ENCODE measurements around the gene NPR2. TPM values are rescaled to one million over a fixed set of nuclear protein-coding genes. Genes with fewer than 3 reads are reported as not detected.

NPR2 gene
- total RNA-seq, 2 donors from 2014 or later = 21.1 to 24.3 TPM

GRCh38 chr9:35818341-35818740, 26.9 kb downstream of the NPR2 start:
- no peak for ATAC-seq
- intact Hi-C loops (cut with DNase I) = no loop called here
- DNase-seq = no peak

GRCh38 chr9:35820076-35820475, 28.7 kb downstream of the NPR2 start:
- ATAC-seq (no peak), DNase-seq (no peak)
- intact Hi-C loops (cut with DNase I) = no loop called here

- ATAC-seq (no peak), DNase-seq (no peak)
- intact Hi-C loops (cut with DNase I) = no loop called here
Observed at GRCh38 chr9:35822926-35823325, 31.5 kb downstream of the NPR2 start.

GRCh38 chr9:35826071-35826701, 34.8 kb downstream of the NPR2 start:
- peak; percentile 25 to 48 for ATAC-seq
- intact Hi-C loops (cut with DNase I) = loop anchor here (2.0 to 5.0 kb wide), 3 partner anchors 34 to 57 kb away; partner anchors contain the start of gene NPR2 (in 1 of the 2)
- peak; percentile 40 for DNase-seq

- intact Hi-C loops (cut with DNase I) = loop anchor here (2.0 to 5.0 kb wide), 3 partner anchors 35 to 55 kb away; partner anchors contain the start of gene NPR2 (in 1 of the 2)
- no peak for ATAC-seq
- DNase-seq = no peak
Observed at GRCh38 chr9:35827486-35827885, 36.1 kb downstream of the NPR2 start.

- ATAC-seq (no peak), DNase-seq (peak; percentile 51)
- intact Hi-C loops (cut with DNase I) = loop anchor here (2.0 to 5.0 kb wide), 3 partner anchors 14 to 54 kb away; partner anchors contain the start of genes HINT2 (in 1 of the 2) and NPR2 (in 1 of the 2)
Observed at GRCh38 chr9:35828716-35829083, 37.3 kb downstream of the NPR2 start, which contains the start of gene FAM221B. TSS of gene FAM221B (minus strand) at chr9:35828732. CDS start at chr9:35826161, 2,571 bp downstream.

- peak; percentile 99 for DNase-seq
- intact Hi-C loops (cut with DNase I) = loop anchor here (2.0 to 5.0 kb wide), 3 partner anchors 14 to 53 kb away; partner anchors contain the start of genes HINT2 (in 1 of the 2) and NPR2 (in 1 of the 2)
- peak; percentile 94 to 95 for ATAC-seq
Observed at GRCh38 chr9:35829084-35829763, 37.8 kb downstream of the NPR2 start, which contains the start of gene TMEM8B. TSS of gene TMEM8B (plus strand) at chr9:35829228. CDS start at chr9:35829448, 220 bp downstream.

GRCh38 chr9:35829764-35830096, 38.3 kb downstream of the NPR2 start:
- intact Hi-C loops (cut with DNase I) = loop anchor here (2.0 to 5.0 kb wide), 3 partner anchors 15 to 53 kb away; partner anchors contain the start of genes HINT2 (in 1 of the 2) and NPR2 (in 1 of the 2)
- ATAC-seq = no peak

GRCh38 chr9:35831040-35831439, 39.6 kb downstream of the NPR2 start:
- no peak for ATAC-seq
- no peak for DNase-seq
- intact Hi-C loops (cut with DNase I) = no loop called here

More at GRCh38 chr9:35829764-35830096, 38.3 kb downstream of the NPR2 start:
- no peak for DNase-seq

- ATAC-seq = no peak
- no peak for DNase-seq
- intact Hi-C loops (cut with DNase I) = no loop called here
Observed at GRCh38 chr9:35832814-35833213, 41.4 kb downstream of the NPR2 start.

GRCh38 chr9:35834260-35835215, 43.1 kb downstream of the NPR2 start:
- ATAC-seq = no peak

GRCh38 chr9:35835216-35835632, 43.8 kb downstream of the NPR2 start:
- intact Hi-C loops (cut with DNase I) = no loop called here
- DNase-seq = no peak
- no peak for ATAC-seq

More at GRCh38 chr9:35834260-35835215, 43.1 kb downstream of the NPR2 start:
- no peak for DNase-seq
- intact Hi-C loops (cut with DNase I) = no loop called here

- intact Hi-C loops (cut with DNase I) = no loop called here
- no peak for DNase-seq
- no peak for ATAC-seq
Observed at GRCh38 chr9:35835766-35836165, 44.4 kb downstream of the NPR2 start.

GRCh38 chr9:35836595-35836994, 45.2 kb downstream of the NPR2 start:
- ATAC-seq (no peak), DNase-seq (no peak)
- intact Hi-C loops (cut with DNase I) = no loop called here

GRCh38 chr9:35839926-35840325, 48.5 kb downstream of the NPR2 start:
- ATAC-seq = no peak
- no peak for DNase-seq
- intact Hi-C loops (cut with DNase I) = no loop called here

GRCh38 chr9:35840881-35841644, 49.7 kb downstream of the NPR2 start:
- intact Hi-C loops (cut with DNase I) = no loop called here
- DNase-seq (no peak), ATAC-seq (no peak)

GRCh38 chr9:35841645-35841900, 50.2 kb downstream of the NPR2 start:
- DNase-seq (no peak), ATAC-seq (no peak)
- intact Hi-C loops (cut with DNase I) = no loop called here

- ATAC-seq = no peak
- no peak for DNase-seq
- intact Hi-C loops (cut with DNase I) = no loop called here
Observed at GRCh38 chr9:35842020-35842745, 50.8 kb downstream of the NPR2 start.

Data from left cardiac atrium (tissue), 4 donors.